ENCODE results near the gene GHRH.

The GHRH gene

DNA sequence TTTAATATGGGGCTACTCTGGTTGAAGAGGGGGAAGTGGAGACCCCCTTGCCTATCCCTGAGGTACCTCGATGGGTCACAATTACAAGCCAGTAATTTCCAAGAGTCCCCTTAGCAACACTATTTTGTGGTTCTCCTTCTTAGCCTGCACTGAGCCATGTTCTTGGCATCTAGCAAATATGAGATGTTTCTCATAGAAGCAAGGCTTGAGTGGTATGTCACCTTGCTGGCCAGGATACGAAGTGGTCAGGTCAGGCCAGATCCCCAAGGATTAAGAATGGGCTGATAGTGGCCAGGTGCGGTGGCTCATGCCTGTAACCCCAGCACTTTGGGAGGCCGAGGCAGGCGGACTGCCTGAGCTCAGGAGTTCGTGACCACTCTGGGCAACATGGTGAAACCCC is 2.1 kb upstream of the GHRH start:
- DNase-seq (ENCODE audit: low read depth in 2 of 3, low spot score in 1 of 3), result no peak

DNA sequence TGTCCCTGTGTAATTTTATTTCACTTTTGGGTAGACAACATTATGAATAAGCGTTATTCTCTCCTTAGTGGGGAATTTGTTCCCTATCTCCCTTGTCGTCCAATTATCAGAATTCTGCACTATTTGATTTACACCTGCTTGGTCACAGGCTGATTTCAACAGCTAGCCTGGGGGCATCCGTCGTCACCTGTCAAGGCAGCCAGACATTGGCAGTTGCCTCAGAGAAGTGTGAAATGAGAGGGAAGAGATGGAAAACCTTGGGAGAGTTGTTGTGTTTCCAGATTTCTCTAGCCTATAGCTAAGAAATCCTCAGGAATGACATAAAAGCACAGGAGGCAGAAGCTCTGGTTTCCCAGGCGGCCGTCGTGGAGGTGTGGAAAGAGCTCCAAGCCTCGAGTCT is 891 bp upstream of the GHRH start:
- no peak for DNase-seq (ENCODE audit: low read depth in 2 of 3, low spot score in 1 of 3)

DNA sequence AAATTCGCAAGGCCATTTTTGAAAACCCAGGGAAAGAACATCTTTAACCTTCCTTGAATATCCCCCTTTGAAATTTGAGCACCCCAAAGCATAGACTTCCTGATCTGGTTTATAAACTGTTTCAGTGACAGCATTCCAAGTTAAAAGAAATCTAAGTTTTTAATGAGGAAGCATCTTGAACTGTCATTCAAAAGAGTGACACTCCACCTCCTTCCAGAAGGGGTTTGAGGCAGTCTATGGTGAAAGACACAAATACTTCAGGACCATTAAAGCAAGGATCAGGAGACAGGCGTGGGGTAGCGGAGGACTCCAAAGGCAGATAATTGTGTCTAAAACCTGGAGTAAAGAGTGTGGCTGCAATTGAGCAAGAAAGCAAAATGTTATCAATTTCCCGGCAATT is 691 bp downstream of the GHRH start:
- no peak for DNase-seq (ENCODE audit: low read depth in 2 of 3, low spot score in 1 of 3)

DNA sequence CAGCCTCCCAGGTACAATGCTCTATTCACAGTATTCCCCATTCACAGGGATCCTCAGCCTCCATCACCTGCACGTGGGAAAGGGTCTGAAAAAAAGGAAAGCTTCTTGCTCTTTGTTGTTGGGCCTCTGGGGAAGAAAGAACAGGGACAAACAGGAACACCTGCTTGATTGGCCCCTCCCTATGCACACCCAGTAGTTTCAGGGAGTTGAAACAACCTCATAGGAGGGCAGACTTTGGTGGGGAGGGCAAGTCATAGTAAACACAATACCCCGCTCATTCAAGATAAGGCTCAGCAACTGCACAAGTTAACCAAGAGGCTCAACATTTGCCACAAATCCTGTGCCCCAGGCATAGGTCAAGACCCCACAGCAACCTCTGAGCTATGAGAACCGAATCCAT is 1.7 kb downstream of the GHRH start:
- no peak for DNase-seq (ENCODE audit: low read depth in 2 of 3, low spot score in 1 of 3)

DNA sequence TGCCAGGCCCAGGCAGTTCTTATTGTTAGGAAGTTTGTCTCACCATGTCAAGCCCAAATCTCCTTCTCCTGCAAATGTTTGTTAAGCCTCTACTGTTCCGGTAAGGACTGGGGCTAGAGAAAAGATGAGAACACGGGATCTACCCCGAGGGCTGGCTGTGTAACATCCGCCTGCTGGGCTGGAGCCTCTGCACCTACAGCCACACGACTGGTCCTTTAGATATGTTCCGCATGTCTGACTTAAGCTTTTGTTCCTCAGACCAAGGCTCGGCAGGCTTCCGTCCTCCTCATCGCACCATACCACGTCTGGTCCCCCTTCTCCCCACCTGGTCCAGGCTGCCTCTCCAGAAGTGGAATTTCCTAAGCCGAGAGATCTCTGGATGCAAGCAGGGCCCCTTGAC is 2.6 kb downstream of the GHRH start:
- no peak for DNase-seq (ENCODE audit: low read depth in 2 of 3, low spot score in 1 of 3)

DNA sequence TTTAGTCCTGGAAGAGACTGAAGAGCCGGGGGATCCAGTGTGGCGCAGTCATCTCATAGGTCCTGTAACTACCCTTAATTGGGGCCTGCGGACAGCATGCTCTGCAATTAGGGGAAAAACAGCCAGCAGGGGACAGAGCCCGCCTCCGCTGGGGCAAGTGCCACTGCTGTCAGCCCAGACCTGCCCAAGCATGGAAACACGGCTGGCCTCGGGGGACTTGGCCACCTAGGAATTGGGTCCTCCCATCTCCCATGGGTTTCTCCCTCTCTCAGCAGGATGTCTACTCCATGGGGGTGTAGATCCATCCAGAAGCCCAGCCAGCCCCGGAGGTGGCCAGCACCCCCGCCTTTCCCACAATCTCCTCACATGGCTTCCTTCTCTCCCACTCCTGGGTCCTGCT is 3.6 kb downstream of the GHRH start:
- DNase-seq (ENCODE audit: low read depth in 2 of 3, low spot score in 1 of 3), result no peak

DNA sequence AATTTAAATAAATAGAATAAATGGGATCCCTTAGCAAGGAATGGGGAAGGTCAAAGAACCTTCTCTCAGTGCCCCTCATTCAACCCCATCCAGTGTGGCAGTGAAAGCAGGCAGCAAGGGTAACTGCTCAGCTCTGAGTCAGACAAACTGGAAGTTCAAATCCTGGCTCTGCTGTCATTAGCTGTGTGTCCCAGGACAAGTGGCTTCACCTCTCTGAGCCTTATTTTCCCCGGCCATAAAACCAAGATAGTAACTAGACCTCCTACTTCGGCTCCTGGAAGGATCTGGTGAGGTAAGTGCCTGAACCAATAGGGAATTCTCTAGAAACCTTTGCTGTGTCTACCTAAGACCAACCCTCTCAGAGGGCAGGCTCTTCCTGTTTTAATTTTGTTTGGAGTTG is 4.1 kb downstream of the GHRH start:
- DNase-seq (ENCODE audit: low read depth in 2 of 3, low spot score in 1 of 3), result no peak

DNA sequence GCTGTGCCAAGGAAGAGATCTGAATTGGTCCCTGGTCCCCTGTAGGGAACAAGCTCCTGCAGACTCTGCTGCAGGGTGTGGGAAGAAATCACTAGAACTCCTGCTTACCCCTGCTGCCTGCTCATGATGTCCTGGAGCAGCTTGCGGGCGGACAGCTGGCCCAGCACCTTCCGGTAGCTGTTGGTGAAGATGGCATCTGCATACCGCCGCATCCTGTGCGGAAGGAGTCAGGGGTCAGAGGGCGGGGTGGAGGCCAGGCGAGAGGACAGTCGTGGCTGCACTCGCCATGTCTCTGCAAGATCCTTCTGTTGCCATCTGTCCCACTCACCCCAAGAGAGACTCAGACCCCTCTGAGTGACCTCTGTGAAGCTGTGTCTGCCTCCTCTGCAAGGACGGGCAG is 5.3 kb downstream of the GHRH start:
- no peak for DNase-seq (ENCODE audit: low read depth in 2 of 3, low spot score in 1 of 3)

DNA sequence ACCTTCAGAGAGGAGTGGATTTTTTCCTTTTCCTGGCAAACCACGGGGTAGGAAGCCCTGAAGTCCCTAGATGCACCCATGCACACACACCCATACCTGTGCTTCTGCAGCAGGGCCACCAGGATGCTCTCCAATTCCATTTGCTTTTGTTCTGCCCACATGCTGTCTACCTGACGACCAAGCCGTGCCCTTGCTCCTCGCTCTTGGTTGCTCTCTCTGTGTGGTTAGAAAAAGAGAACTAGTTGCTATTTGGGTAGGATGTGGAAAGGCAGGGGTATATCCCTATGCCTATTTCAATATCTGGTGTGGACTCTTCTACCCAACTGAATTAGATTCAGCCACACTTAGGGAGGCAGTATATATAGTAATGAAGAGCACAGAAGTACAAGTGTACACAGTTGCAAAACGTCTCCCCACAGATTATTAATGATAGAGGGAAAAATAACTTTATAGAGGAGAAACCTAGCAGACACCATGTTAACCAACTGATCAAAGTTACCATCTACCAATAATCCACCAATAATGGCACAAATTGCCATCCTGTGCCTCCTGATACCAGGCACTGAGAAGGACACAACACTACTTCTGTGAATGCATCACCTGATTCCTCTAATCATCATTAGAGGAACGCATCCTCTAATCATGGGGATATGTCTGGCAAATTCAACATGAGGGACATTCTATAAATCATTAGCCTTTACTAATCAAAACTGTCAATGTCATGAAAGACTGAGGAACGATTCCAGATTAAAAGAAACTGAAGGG is 7.3 kb downstream of the GHRH start:
- no peak for DNase-seq (ENCODE audit: low read depth in 2 of 3, low spot score in 1 of 3)

DNA sequence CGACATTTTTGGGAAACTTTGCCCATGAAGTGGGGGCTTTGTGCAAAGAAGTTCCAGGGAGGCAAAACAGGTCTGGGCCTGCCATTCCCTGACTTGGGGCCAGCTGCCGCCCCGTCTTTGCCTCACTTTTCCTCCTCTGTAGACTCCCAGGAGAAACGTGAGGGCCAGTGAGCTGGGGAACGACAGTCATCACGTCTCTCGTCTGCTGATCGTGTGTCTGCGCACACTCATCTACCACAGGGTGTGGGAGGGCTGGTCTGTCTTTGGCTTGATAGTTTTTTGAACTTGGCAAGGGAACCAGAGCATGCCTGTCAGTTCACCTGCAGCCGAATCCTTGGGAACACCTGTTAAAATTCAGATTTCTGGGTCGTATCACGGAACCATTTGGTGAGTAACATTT is 8.5 kb downstream of the GHRH start:
- no peak for DNase-seq (ENCODE audit: low read depth in 2 of 3, low spot score in 1 of 3)

DNA sequence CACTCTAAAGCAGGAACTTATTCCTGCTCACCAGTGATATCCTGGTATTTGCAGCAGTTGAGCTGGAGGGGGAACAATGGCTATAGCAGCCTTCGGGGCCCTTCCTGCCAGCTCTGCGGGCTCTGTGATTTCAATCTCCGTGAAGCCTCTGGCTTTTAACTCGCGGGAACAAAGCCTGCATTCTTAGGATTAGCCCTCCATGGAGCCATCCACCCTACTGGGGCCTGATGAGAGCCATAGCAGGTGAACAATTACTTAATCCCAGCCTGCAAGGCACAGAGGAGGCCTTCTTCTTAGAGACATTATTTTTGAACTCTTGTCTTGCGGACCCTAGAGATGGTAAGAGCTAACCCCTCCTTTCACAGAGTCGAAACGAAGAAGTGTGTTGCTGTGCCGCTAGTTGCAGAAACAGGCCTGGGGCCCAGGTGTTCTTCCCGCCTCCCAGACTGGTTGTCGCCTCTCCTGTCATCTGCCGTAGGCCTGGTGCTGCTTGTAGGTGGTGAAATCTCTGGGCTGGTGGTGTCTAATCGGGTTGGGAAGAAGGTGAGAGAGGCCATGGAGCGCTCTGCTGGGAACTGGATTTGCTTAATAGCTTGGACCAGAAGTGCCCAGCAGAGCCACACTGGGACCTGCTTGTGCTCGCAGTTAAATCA is 9.7 kb downstream of the GHRH start:
- no peak for DNase-seq (ENCODE audit: low read depth in 2 of 3, low spot score in 1 of 3)

DNA sequence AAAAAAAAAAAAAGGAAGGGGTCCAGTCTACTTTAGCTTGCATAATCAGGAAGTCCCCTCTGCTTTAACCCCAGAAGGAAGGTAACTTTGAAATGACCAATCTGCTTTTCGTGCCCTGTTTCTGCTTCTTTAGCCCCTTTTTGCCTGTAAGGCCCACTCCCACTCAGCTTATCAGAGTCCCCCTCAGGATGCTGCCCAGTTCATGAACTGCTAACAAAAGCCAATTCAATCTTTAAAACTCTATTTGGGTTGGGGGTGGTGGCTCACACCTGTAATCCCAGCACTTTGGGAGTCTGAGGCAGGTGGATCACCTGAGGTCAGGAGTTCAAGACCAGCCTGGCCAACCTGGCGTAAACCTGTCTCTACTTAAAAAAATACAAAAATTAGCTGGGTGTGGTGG is 12.3 kb downstream of the GHRH start:
- no peak for DNase-seq (ENCODE audit: low read depth in 2 of 3, low spot score in 1 of 3)

DNA sequence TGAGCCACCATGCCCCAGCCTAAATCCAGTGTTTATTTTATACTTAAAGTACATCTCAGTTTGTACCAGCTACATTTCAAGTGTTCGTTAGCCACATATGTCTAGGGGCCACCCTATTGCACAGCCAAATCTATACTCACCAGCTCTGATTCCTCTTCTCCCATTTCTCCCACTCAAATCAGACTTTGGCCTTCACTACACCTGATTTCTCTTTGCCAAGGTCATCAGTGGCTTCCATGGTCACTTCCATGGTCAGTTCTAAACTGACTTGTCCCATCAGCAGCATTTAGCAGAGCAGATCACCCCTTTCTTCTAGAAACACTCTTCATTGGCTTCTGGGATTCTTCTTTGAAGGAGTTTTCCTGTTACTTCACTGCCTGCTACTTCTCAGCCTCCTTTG is 14.1 kb downstream of the GHRH start:
- no peak for DNase-seq (ENCODE audit: low read depth in 2 of 3, low spot score in 1 of 3)

DNA sequence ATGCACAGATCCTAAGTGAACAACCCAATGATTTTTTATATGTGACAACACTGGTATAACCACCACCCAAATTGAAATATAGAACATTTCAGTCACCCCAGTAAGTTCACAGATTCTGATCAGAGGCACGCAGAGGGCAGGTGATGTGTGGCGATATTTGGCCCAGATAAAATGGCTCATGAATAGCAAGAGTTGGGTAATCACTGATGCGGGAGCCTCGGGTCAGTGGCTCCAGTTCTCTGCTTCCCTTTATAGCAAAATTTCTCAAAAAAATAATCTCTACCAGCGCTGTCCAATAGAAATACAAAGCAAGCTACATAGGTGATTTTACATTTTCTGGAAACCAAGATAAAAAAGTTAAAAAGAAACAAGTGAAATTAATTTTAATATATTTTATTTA is 14.9 kb downstream of the GHRH start:
- DNase-seq (ENCODE audit: low read depth in 2 of 3, low spot score in 1 of 3), result no peak

DNA sequence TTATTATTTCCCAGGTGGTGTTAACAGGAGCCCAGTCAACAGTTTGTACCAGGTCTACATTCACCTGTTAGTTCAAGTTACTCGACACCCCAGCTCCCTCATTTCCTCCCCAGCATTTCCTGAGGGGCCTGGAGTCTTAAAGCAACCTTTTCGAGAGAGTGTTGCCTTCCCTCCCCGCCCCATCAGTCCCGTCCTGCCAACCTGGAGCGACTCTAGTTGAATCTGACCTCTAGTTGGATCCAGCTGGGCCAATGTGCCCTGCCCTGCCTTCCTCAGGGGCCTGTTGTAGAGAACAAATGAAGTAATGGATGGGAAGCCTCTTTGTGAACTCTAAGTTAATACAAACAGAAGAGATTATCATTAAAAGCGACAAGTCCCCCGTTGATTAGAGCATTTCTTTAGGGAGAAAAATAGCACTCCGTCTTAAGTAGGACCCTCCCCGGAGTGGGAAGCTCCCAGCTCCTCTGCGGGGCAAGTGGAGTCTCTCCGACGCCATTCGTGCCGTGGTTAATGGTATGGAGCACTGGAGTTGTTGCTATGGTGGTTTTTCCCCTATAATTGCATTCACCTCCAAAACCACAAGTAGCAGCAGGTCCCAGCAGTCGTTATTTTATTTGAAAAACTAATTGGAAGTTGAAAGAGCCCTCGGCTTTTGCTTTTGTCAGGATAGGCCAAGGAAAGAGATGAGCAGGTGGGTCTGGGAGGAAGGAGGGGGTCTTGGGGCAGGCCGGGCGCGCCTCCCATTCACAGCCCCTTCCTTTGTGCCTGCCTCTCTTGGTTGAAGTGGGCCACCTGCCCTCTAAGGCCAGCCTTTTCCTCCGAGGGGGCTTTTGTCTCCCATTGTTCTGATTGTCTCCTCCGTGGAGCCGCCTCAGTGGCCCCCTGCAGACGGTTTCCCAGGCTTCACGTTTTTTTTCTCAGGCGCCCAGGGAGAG is 16.1 kb downstream of the GHRH start:
- DNase-seq (ENCODE audit: low read depth in 2 of 3, low spot score in 1 of 3), result no peak

DNA sequence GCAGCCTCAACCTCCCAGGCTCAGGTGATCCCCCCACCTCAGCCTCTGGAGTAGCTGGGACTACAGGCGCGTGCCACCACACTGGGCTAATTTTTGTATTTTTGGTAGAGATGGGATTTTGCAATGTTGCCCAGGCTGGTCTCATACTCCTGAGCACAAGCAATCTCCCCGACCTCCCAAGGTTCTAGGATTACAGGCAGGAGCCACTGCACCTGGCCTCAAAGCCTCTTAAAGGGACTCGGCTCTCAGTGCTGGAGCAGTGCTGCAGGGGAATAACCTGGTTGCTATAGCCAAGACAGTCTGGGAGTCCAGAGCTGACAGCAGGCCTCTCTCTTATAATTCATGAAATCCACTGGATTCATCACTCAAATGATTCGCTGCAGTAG is 17.0 kb downstream of the GHRH start:
- no peak for DNase-seq (ENCODE audit: low read depth in 2 of 3, low spot score in 1 of 3)

DNA sequence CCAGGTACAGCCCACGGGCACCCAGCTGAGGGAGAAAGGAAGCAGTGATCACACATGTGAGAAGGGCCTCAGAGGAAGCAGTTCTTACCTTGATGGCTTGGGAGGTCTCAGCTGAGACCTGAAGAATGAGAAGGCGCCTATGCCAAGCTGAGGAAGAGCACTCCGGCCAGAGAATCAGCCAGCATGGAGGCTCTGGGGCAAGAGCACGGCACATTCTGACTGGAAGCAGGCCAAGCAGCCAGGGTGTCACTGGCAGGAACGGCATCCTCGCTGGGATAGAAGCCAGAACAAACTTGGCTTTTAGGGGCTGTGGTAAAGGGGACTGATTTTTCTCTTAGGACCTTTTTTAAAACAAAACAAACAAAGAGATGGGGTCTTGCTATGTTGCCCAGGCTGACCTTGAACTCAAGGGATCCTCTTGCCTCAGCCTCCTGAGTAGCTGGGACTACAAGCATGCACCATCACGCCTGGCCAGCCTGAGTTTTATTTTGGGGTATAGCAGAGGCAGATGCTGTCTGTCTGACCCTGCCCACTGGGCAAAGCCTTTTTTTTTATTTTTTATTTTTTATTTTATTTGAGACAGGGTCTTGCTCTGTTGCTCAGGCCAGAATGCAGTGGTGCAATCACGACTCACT is 17.6 kb downstream of the GHRH start:
- no peak for DNase-seq (ENCODE audit: low read depth in 2 of 3, low spot score in 1 of 3)

DNA sequence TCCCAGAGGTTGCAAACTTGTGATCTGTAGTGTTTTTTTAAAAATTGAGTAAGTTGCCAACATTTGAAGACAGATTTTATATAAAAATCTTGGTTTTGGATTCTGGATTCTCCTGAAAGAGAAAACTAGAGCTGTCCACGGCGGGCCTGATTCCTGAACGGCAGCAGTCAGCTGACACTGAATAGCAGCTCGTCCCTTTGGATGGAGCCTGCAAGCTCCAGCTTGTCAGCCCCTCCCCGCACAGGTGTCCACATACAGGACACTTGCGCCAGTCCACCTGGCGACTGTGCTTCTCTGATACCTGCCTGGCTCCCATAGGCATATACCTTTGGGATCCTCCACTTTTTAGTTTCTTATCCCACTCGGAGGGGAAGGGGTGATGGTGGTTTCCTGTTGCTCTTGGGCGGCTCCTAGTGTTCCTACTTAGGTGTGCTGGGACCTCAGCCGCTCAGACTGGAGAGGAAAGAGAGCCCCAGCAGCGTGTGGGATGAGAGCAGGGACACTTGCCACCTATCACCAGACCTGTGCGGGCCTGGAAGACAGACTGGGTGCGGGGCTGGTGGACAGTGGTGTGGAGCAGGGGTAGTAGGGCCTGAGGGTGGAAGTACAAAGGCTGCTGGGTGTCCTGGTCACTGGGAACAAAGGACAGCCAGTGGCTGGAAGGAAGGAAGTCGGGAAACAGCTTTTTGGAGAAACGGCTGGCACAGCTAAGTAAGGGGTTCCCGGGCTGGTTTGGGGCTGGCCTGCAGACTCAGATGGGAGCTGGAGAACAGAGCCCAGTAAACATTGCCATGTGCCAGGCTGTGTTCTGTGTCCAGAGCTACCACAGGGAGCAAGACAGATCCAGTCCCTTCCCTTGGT is 18.3 kb downstream of the GHRH start:
- DNase-seq (ENCODE audit: low read depth in 2 of 3, low spot score in 1 of 3), result no peak

DNA sequence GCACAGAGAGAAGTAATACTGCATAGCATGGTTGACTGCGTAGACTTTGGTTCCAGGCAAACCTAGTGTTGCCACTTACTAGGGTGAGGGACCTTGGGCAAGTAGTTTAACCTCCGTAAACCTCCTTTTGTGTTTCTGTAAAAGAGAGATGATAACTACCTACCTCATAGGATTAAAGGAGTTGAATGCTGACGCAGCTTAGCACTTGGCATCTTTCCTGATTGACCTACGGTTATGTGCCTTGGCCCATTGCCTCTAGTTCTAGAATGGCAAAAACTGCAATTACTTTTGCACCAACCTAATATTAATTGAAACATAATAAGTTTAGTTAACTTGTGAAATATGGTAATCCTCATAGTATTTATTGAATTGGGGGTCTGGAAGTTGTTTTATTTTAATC is 19.1 kb downstream of the GHRH start:
- no peak for DNase-seq (ENCODE audit: low read depth in 2 of 3, low spot score in 1 of 3)

DNA sequence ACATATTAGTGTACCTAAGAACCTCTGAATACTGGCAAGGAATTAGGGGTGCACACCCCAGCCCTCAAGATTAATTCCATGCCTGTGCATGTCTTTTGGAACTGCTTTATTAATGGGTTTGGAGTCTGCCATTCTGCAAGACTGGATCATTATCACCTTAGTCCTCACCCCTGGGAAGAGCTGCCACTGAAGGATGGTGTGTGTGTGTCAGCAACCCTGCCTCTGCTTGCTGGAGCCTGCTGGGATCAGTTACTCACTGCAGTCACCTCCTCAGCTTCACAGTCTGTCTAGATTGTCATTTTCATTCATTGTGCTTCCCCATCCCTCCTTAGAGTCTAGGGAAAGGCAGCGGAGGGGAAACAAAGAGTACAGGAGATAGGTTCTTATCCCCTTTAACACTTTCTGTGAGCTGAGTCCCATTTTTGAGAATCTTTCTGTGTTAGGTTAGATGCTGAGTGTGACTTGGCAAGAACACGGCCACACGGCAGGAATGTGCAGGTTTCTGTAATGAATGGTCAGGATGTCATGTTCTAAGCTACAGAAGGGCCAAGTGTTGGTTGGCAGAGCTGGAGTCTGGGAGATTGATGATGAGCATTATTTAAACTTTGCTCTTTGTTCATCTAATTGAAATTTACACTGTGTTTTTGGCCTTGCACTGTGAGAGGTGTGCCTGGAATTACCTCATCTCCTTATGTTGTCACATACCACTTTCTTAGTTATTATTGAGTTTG is 21.1 kb downstream of the GHRH start:
- DNase-seq (ENCODE audit: low read depth in 2 of 3, low spot score in 1 of 3), result no peak

All from stimulated activated CD4-positive, alpha-beta T cell treated with anti-CD3 and anti-CD28 coated beads, Interleukin-12 subunit alpha, Interleukin-12 subunit beta, amount 100 ng/mL, for 48 hours (primary cell).